Heart left ventricle (tissue), 16 donors: ENCODE data around the gene SSNA1. TPM values are rescaled to one million over a fixed set of nuclear protein-coding genes. Genes with fewer than 3 reads are reported as not detected.

Experiments
- ATAC-seq, 4 donors: fragments of 200-7000 bp; cut with Tn5 transposase; one replicate each; pipeline ENCODE4 v1.9.1; 2020 to 2022; ENCODE audit warnings: moderate library complexity in 4 of 4, mild to moderate bottlenecking in 3 of 4, moderate number of reproducible peaks in 1 of 4
- DNase-seq, 5 donors: peaks; one replicate each; pipeline ENCODE4 v3.0.0-alpha.2; 2020
- H3K27ac ChIP-seq, 12 donors: fragments of 200-600 bp; sonication (generic) in 4 of 12; one replicate each; pipeline versions ENCODE4 v1.5.0 to v1.8.0; 2016 to 2022; ENCODE audit warnings: mild to moderate bottlenecking in 2 of 12
- H3K27me3 ChIP-seq, 9 donors: fragments of 200-600 bp; sonication (generic) in 2 of 9; one replicate each; pipeline versions ENCODE4 v1.5.1 to v1.8.0; 2016 to 2022; ENCODE audit warnings: mild to moderate bottlenecking in 3 of 9
- H3K36me3 ChIP-seq, 9 donors: fragments of 200-600 bp; sonication (generic) in 2 of 9; one replicate each; pipeline versions ENCODE4 v1.5.0 to v1.8.0; 2018 to 2022; ENCODE audit warnings: mild to moderate bottlenecking in 2 of 9
- H3K4me1 ChIP-seq, 12 donors: fragments of 200-600 bp; sonication (generic) in 4 of 12; one replicate each; pipeline versions ENCODE4 v1.5.0 to v1.8.0; 2016 to 2022; ENCODE audit warnings: mild to moderate bottlenecking in 3 of 12
- H3K4me3 ChIP-seq, 12 donors: fragments of 200-600 bp; sonication (generic) in 4 of 12; one replicate each; pipeline versions ENCODE4 v1.5.0 to v1.8.0; 2017 to 2022; ENCODE audit warnings: mild to moderate bottlenecking in 9 of 12, moderate library complexity in 4 of 12
- H3K9me3 ChIP-seq, 12 donors: fragments of 200-600 bp; sonication (generic) in 4 of 12; one replicate each; pipeline versions ENCODE4 v1.5.0 to v1.8.0; 2016 to 2022; ENCODE audit warnings: mild to moderate bottlenecking in 1 of 12
- POLR2A ChIP-seq, 2 donors: fragments of 450-650 bp; IDR thresholded peaks; one replicate each; pipeline ENCODE4 v1.6.1; 2017; ENCODE audit warnings: antibody characterized with exemption in 2 of 2, mild to moderate bottlenecking in 2 of 2, moderate library complexity in 2 of 2
- WGBS, 4 donors: extraction: QIAGEN DNeasy Blood & Tissue Kit in 2 of 4; methylation state at CpG; one replicate each; pipeline versions ENCODE4 v1.1.5 to v1.1.7; 2013 to 2018; 5-methylcytosine and 5-hydroxymethylcytosine counted together
- intact Hi-C, 10 donors: fragments of 100-400 bp; cut with DNase I; formaldehyde crosslinking; loops; one replicate each; pipeline versions ENCODE4 v1.11.1 to v1.14.2; 2022
- polyA plus RNA-seq, 2 donors: library from polyadenylated mRNA; stranded (reverse); fragments of 200-250 nt; gene quantifications; one replicate each; pipeline ENCODE4 v1.2.3, GENCODE V29; 2013
- total RNA-seq, 9 donors: library from RNA; depleted of rRNA in 2 of 9; stranded (reverse); fragments of >200 nt in 2 of 9; fragmentation: NEBNext Ultra II Directional in 3 of 9; extraction: Animal tissue kit (Norgen Biotek cat#: 25700) in 3 of 9; gene quantifications; one replicate each; pipeline versions ENCODE4 v1.1.0 to v1.2.4, GENCODE V29; 2016 to 2023
- TF ChIP-seq, protein P1 (sequence below), 12 donors: fragments of 200-600 bp; sonication (generic) in 4 of 12; IDR thresholded peaks; one replicate each; pipeline versions ENCODE4 v1.5.0 to v1.8.0; 2018 to 2022; ENCODE audit warnings: antibody characterized with exemption in 12 of 12, mild to moderate bottlenecking in 5 of 12
- donor health status: ischemic (EF 13 %, LVEDD 7.1; RV severe dilation, severe dysfunction).
- donor health status: healthy with polysubstance abuse.
- donor health status: DM: no; HTN: yes; CAD: no.
- donor health status: DM: no; HTN: no; CAD: no.
- donor health status: ischemic (EF 25% LVEDD 6.9; RV normal size, moderate dysfunction).
- donor health status: ischemic (EF 25% LVEDD 5.7; RV mildly dilated, moderate dysfunction).
- donor health status: healthy.
- donor health status: DM: yes; HTN: yes; CAD: no.
- donor health status: ischemic (EF 35%, LVEDD 5.7; RV mildly dilated, moderate dysfunction).
- donor health status: nonischemic (EF 11% LVEDD 7.7; RV severe dilation, severe dysfunction).
- donor health status: DM: yes; HTN: yes; CAD: no.
- donor health status: PGD.
- donor health status: ischemic (EF 29% LVEDD 5.4; RV normal size, mild dysfunction).
- donor health status: nonischemic (EF 23%, LVEDD 6.1; RV moderate dilation, normal function).

SSNA1 gene
- total and polyA plus RNA-seq, 11 donors = 46.0 to 161 (median 67.7) TPM

GRCh38 chr9:137233143-137233980 lies 44.9 kb downstream of the SSNA1 start:
- Histone ChIP-seq H3K9me3 (no peaks in the 10 kb centered on the region), H3K4me1 (peaks cover 0 to 27% (median 15%) of the 10 kb centered on the region in 12 donors), H3K4me3 (no peak overlapping the region), H3K36me3 (no peaks in the 10 kb centered on the region), H3K27me3 (peaks cover 8 to 51% (median 36%) of the 10 kb centered on the region in 9 donors), H3K27ac (no peak overlapping the region)
- DNase-seq = no peak
- no peak for ATAC-seq
- no peak for TF ChIP-seq POLR2A (IDR thresholded peaks at IDR 0.05)
- TF ChIP-seq, protein P1, sequence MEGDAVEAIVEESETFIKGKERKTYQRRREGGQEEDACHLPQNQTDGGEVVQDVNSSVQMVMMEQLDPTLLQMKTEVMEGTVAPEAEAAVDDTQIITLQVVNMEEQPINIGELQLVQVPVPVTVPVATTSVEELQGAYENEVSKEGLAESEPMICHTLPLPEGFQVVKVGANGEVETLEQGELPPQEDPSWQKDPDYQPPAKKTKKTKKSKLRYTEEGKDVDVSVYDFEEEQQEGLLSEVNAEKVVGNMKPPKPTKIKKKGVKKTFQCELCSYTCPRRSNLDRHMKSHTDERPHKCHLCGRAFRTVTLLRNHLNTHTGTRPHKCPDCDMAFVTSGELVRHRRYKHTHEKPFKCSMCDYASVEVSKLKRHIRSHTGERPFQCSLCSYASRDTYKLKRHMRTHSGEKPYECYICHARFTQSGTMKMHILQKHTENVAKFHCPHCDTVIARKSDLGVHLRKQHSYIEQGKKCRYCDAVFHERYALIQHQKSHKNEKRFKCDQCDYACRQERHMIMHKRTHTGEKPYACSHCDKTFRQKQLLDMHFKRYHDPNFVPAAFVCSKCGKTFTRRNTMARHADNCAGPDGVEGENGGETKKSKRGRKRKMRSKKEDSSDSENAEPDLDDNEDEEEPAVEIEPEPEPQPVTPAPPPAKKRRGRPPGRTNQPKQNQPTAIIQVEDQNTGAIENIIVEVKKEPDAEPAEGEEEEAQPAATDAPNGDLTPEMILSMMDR (IDR thresholded peaks at IDR 0.05) = no peak
- intact Hi-C loops = loop anchor here in 1 of 10 donors (10.0 kb wide), 1 partner anchor 449 kb away; no protein-coding TSS in a partner anchor
- WGBS, 4 donors = 68 to 83% (median 78%) methylated on average over 14 to 40 of the region's 40 CpGs

DNA sequence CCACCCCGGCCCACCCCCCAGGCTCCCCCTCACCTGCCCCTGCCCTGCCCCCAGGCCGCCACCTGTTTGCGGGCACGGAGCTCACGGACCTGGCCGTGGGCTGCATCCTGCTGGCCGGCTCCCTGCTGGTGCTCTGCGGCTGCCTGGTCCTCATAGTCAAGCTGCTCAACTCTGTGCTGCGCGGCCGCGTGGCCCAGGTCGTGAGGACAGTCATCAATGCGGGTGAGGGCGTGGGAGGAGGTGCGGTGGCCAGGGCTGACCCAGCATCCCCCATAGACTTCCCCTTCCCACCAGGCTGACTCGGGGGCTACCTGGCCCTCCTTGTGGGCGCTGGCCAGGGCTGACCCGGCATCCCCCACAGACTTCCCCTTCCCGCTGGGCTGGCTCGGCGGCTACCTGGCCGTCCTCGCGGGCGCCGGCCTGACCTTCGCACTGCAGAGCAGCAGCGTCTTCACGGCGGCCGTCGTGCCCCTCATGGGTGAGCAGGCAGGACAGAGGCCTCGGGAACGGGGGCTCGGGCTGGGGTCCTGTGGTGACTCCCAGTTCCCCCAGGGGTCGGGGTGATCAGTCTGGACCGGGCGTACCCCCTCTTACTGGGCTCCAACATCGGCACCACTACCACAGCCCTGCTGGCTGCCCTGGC lies 45.7 kb downstream of the SSNA1 start:
- Histone ChIP-seq H3K4me1 (peaks cover 0 to 35% (median 18%) of the 10 kb centered on the region in 12 donors), H3K4me3 (no peak overlapping the region), H3K9me3 (no peaks in the 10 kb centered on the region), H3K27me3 (peaks cover 7 to 43% (median 31%) of the 10 kb centered on the region in 9 donors), H3K27ac (no peak overlapping the region), H3K36me3 (no peaks in the 10 kb centered on the region)
- no peak for TF ChIP-seq POLR2A (IDR thresholded peaks at IDR 0.05)
- TF ChIP-seq, protein P1 (IDR thresholded peaks at IDR 0.05) = no peak
- no peak for DNase-seq
- no peak for ATAC-seq
- intact Hi-C loops = loop anchor here in 1 of 10 donors (10.0 kb wide), 1 partner anchor 449 kb away; no protein-coding TSS in a partner anchor
- 60 to 73% (median 65%) methylated on average over 17 to 40 of the region's 40 CpGs for WGBS, 4 donors

- ATAC-seq (no peak), DNase-seq (no peak)
- peaks cover 0 to 42% (median 24%) of the 10 kb centered on the region in 12 donors for H3K4me1 ChIP-seq
- WGBS, 4 donors = 72 to 81% (median 79%) methylated on average over 16 to 18 of the region's 18 CpGs
- H3K27me3 ChIP-seq = peaks cover 4 to 36% (median 27%) of the 10 kb centered on the region in 9 donors
- H3K4me3 ChIP-seq = no peak overlapping the region
- intact Hi-C loops = loop anchor here in 2 of 10 donors (5.0 to 10.0 kb wide), 2 partner anchors 118 to 450 kb away; no protein-coding TSS in a partner anchor
- H3K27ac ChIP-seq = no peak overlapping the region
- no peak for TF ChIP-seq POLR2A (IDR thresholded peaks at IDR 0.05)
- TF ChIP-seq, protein P1 (IDR thresholded peaks at IDR 0.05) = no peak
- H3K36me3 ChIP-seq = no peaks in the 10 kb centered on the region
- H3K9me3 ChIP-seq = no peaks in the 10 kb centered on the region
Observed at GRCh38 chr9:137234758-137235423, 46.4 kb downstream of the SSNA1 start.
